NK-92 treated with Interleukin-12 subunit alpha and Interleukin-12 subunit beta, amount 100 ng/mL, for 24 hours (cell line): Measurements from ENCODE around the gene MBNL1.

ENCODE experiments used
- DNase-seq: peaks from one replicate; lab custom pipeline; 2025; lab: John Stamatoyannopoulos, UW

The MBNL1 gene

GRCh38 chr3:152268555-152269055, at the start of gene MBNL1:
Gene MBNL1, plus strand, starts transcription at chr3:152268929. Its CDS starts 31,265 bp downstream, at chr3:152300194.
- peak; percentile 83 for DNase-seq

GRCh38 chr3:152219216-152219615, 49.5 kb upstream of the MBNL1 start:
- DNase-seq: no peak

- DNase-seq: no peak
Measured at GRCh38 chr3:152219769-152220255, 48.9 kb upstream of the MBNL1 start.

- DNase-seq: no peak
Measured at GRCh38 chr3:152222327-152222726, 46.4 kb upstream of the MBNL1 start.

GRCh38 chr3:152225201-152225600, 43.5 kb upstream of the MBNL1 start:
- no peak for DNase-seq

- no peak for DNase-seq
Measured at GRCh38 chr3:152226176-152226575, 42.6 kb upstream of the MBNL1 start.

GRCh38 chr3:152227027-152227426, 41.7 kb upstream of the MBNL1 start:
- no peak for DNase-seq

GRCh38 chr3:152229692-152230091, 39.0 kb upstream of the MBNL1 start:
- no peak for DNase-seq

GRCh38 chr3:152230370-152230769, 38.4 kb upstream of the MBNL1 start:
- no peak for DNase-seq

- DNase-seq: no peak
Measured at GRCh38 chr3:152232001-152232400, 36.7 kb upstream of the MBNL1 start.

- no peak for DNase-seq
Measured at GRCh38 chr3:152232679-152233078, 36.0 kb upstream of the MBNL1 start.

- DNase-seq: no peak
Measured at GRCh38 chr3:152234657-152235375, 33.9 kb upstream of the MBNL1 start.

- no peak for DNase-seq
Measured at GRCh38 chr3:152235709-152236298, 32.9 kb upstream of the MBNL1 start.

- no peak for DNase-seq
Measured at GRCh38 chr3:152236716-152237115, 32.0 kb upstream of the MBNL1 start.

- DNase-seq: no peak
Measured at GRCh38 chr3:152241142-152242017, 27.3 kb upstream of the MBNL1 start.

- no peak for DNase-seq
Measured at GRCh38 chr3:152243301-152243711, 25.4 kb upstream of the MBNL1 start.

- no peak for DNase-seq
Measured at GRCh38 chr3:152243721-152244516, 24.8 kb upstream of the MBNL1 start.

GRCh38 chr3:152244517-152244888, 24.2 kb upstream of the MBNL1 start:
- no peak for DNase-seq

- DNase-seq: no peak
Measured at GRCh38 chr3:152245498-152246170, 23.1 kb upstream of the MBNL1 start.

GRCh38 chr3:152251916-152252315, 16.8 kb upstream of the MBNL1 start:
- no peak for DNase-seq

GRCh38 chr3:152252755-152253154, 16.0 kb upstream of the MBNL1 start:
- DNase-seq: no peak
